HepG2 (cell line): ENCODE measurements around the gene SNX9. TPM values are rescaled to one million over a fixed set of nuclear protein-coding genes. Genes with fewer than 3 reads are reported as not detected.
A peak's percentile ranks its signal among the peaks of the same experiment; 100 is the strongest.

ENCODE experiments used
- AKAP8 ChIP-seq: sonication (generic); formaldehyde crosslinking; IDR thresholded peaks from 2 replicates; pipeline ENCODE4 v1.5.1; 2020; ENCODE audit warnings: mild to moderate bottlenecking, missing genetic modification reagents
- CEBPB ChIP-seq: IDR thresholded peaks from 2 replicates; pipeline ENCODE4 v1.6.1; 2011; ENCODE audit warnings: low read depth, low read length, improper control_type of control experiment, borderline replicate concordance
- DNMT3B ChIP-seq: conservative IDR thresholded peaks from 2 replicates; pipeline ENCODE4 v1.6.1; 2016; ENCODE audit warnings: missing biosample characterization, control low read depth
- FOXA3 ChIP-seq: IDR thresholded peaks from 2 replicates; pipeline ENCODE4 v1.6.1; 2016; ENCODE audit warnings: missing genetic modification reagents, missing compliant biosample characterization
- FOXM1 ChIP-seq: sonication (generic); formaldehyde crosslinking; IDR thresholded peaks from 2 replicates; pipeline ENCODE4 v1.5.0; 2020; ENCODE audit warnings: missing genetic modification reagents
- HNRNPL ChIP-seq: fragments of 200-400 bp; formaldehyde crosslinking; IDR thresholded peaks from 2 replicates; pipeline ENCODE4 v1.6.1; 2017; ENCODE audit warnings: mild to moderate bottlenecking, low read depth, low read length
- HOXA5 ChIP-seq: sonication (generic); formaldehyde crosslinking; IDR thresholded peaks from 2 replicates; pipeline ENCODE4 v1.4.0; 2020; ENCODE audit warnings: missing genetic modification reagents
- MAFF ChIP-seq: IDR thresholded peaks from 2 replicates; pipeline ENCODE4 v1.6.1; 2011; ENCODE audit warnings: low read depth, low read length, improper control_type of control experiment
- MIXL1 ChIP-seq: IDR thresholded peaks from 2 replicates; pipeline ENCODE4 v1.6.1; 2016
- MTA1 ChIP-seq: sonication (generic); formaldehyde crosslinking; IDR thresholded peaks from 2 replicates; pipeline ENCODE4 v1.4.0; 2020; ENCODE audit warnings: missing genetic modification reagents, mild to moderate bottlenecking, borderline replicate concordance
- PAF1 ChIP-seq: IDR thresholded peaks from 2 replicates; pipeline ENCODE4 v1.6.1; 2016; ENCODE audit warnings: missing genetic modification reagents, missing compliant biosample characterization
- PRPF4 ChIP-seq: fragments of 200-400 bp; formaldehyde crosslinking; IDR thresholded peaks from 2 replicates; pipeline ENCODE4 v1.6.1; 2016; ENCODE audit warnings: low read length, low read depth; ENCODE audit not compliant: poor library complexity, severe bottlenecking
- SMARCE1 ChIP-seq: fragments of 450-650 bp; IDR thresholded peaks from 2 replicates; pipeline ENCODE4 v1.6.1; 2017; ENCODE audit warnings: borderline replicate concordance
- SP2 ChIP-seq: sonication (generic); formaldehyde crosslinking; IDR thresholded peaks from 2 replicates; pipeline ENCODE4 v1.5.1; 2020; ENCODE audit warnings: mild to moderate bottlenecking, missing genetic modification reagents
- ZC3H4 ChIP-seq: sonication (generic); formaldehyde crosslinking; IDR thresholded peaks from 2 replicates; pipeline ENCODE4 v1.4.0; 2020; ENCODE audit warnings: missing genetic modification reagents, borderline replicate concordance
- ZFP82 ChIP-seq: sonication (generic); formaldehyde crosslinking; IDR thresholded peaks from 2 replicates; pipeline ENCODE4 v1.5.1; 2020; ENCODE audit warnings: mild to moderate bottlenecking, missing genetic modification reagents, borderline replicate concordance
- ZNF331 ChIP-seq: sonication (generic); formaldehyde crosslinking; IDR thresholded peaks from 2 replicates; pipeline ENCODE4 v1.4.0; 2020; ENCODE audit warnings: missing genetic modification reagents
- ZNF468 ChIP-seq: sonication (generic); formaldehyde crosslinking; IDR thresholded peaks from 2 replicates; pipeline ENCODE4 v1.8.0; 2022; ENCODE audit warnings: mild to moderate bottlenecking, moderate library complexity, missing genetic modification reagents
- ZNF7 ChIP-seq: IDR thresholded peaks from 2 replicates; pipeline ENCODE4 v1.6.1; 2016; ENCODE audit warnings: missing biosample characterization, missing genetic modification reagents
- ZNF724P ChIP-seq: sonication (generic); formaldehyde crosslinking; IDR thresholded peaks from 2 replicates; pipeline ENCODE4 v1.8.0; 2022; ENCODE audit warnings: missing genetic modification reagents, borderline replicate concordance
- polyA plus RNA-seq, 8 experiments: library from polyadenylated mRNA; depleted of rRNA in 3 of 8; stranded (reverse) in 7 of 8; unstranded in 1 of 8; fragments of >200 nt; fragmentation: Illumina TruSeq in 4 of 8; extraction: Trizol in 4 of 8; gene quantifications; 2 replicates each; pipeline versions ENCODE4 v1.2.1 to v1.2.3, GENCODE V29; 2011 to 2016; ENCODE audit warnings: low read depth in 4 of 8, missing spikeins in 1 of 8, mixed read lengths in 1 of 8; ENCODE audit not compliant: insufficient read depth in 1 of 8
- total RNA-seq, 5 experiments: library from RNA; depleted of rRNA; stranded (reverse); fragments of >200 nt; fragmentation: Illumina TruSeq; extraction: Trizol; gene quantifications; 2 replicates each; pipeline ENCODE4 v1.2.3, GENCODE V29; 2016; ENCODE audit warnings: low read depth in 1 of 5
- TF ChIP-seq, protein P1 (sequence below): sonication (generic); formaldehyde crosslinking; IDR thresholded peaks from 2 replicates; pipeline ENCODE4 v1.5.1; 2020; ENCODE audit warnings: mild to moderate bottlenecking, missing genetic modification reagents, moderate library complexity
- TF ChIP-seq, protein P2 (sequence below): sonication (generic); formaldehyde crosslinking; IDR thresholded peaks from 2 replicates; pipeline ENCODE4 v1.5.0; 2020; ENCODE audit warnings: missing genetic modification reagents
- TF ChIP-seq, protein P3 (sequence below): sonication (generic); formaldehyde crosslinking; IDR thresholded peaks from 2 replicates; pipeline ENCODE4 v1.4.0; 2020; ENCODE audit warnings: mild to moderate bottlenecking, missing genetic modification reagents, borderline replicate concordance
- TF ChIP-seq, protein P4 (sequence below): sonication (generic); formaldehyde crosslinking; IDR thresholded peaks from 2 replicates; pipeline ENCODE4 v1.4.0; 2020; ENCODE audit warnings: mild to moderate bottlenecking, low read depth, missing genetic modification reagents

The SNX9 gene
- total and polyA plus RNA-seq, 2 of the 13 experiments (the other 11 are each of a cell fraction or from before 2014, with no cell fraction given): 21.9 to 36.0 TPM

DNA sequence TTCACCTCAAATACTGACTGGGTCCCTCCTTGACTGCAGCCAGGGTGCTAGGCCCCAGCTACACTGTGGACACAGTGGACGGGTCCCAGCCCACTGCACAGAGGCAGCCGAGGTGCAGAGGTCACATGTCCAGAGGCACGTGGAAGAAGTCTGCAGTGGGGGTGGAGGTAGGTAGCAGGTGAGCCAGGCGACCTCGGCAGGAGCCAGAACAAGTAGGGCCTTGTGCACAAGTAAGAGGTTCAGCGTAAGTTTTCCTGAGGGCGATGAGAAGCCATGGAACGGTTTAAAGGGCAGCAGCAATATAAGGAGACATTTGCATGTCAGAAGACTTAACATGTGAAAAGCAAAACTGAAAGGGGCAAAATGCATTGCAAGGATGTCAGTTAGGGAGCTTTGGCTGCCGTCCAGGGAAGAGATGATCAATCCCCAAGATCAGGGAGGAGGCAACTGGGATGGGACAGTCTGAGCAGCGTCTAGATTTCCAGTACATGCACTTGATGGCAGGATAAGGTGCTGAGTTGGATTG is 49.7 kb upstream of the SNX9 start (continued):
- TF ChIP-seq, protein P1, sequence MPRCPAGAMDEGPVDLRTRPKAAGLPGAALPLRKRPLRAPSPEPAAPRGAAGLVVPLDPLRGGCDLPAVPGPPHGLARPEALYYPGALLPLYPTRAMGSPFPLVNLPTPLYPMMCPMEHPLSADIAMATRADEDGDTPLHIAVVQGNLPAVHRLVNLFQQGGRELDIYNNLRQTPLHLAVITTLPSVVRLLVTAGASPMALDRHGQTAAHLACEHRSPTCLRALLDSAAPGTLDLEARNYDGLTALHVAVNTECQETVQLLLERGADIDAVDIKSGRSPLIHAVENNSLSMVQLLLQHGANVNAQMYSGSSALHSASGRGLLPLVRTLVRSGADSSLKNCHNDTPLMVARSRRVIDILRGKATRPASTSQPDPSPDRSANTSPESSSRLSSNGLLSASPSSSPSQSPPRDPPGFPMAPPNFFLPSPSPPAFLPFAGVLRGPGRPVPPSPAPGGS (CRISPR knock-in tag): no peak
- TF ChIP-seq ZNF7 (CRISPR knock-in tag) (no peak), PAF1 (CRISPR knock-in tag) (no peak), CEBPB (no peak), FOXA3 (peak; percentile 57), SMARCE1 (no peak), PRPF4 (no peak), ZNF331 (CRISPR knock-in tag) (no peak; the same call in 1 of the 2 replicates), HOXA5 (no peak), AKAP8 (CRISPR knock-in tag) (no peak), DNMT3B (no peak), ZNF468 (no peak), MIXL1 (CRISPR knock-in tag) (no peak), ZC3H4 (no peak), FOXM1 (CRISPR knock-in tag) (no peak), ZNF724P (CRISPR knock-in tag) (no peak), HNRNPL (no peak), SP2 (CRISPR knock-in tag) (no peak), ZFP82 (CRISPR knock-in tag) (no peak), MTA1 (peak; percentile 75; the same call in 1 of the 2 replicates), MAFF (no peak)
- TF ChIP-seq, protein P2, sequence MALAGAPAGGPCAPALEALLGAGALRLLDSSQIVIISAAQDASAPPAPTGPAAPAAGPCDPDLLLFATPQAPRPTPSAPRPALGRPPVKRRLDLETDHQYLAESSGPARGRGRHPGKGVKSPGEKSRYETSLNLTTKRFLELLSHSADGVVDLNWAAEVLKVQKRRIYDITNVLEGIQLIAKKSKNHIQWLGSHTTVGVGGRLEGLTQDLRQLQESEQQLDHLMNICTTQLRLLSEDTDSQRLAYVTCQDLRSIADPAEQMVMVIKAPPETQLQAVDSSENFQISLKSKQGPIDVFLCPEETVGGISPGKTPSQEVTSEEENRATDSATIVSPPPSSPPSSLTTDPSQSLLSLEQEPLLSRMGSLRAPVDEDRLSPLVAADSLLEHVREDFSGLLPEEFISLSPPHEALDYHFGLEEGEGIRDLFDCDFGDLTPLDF (CRISPR knock-in tag): no peak
- TF ChIP-seq, protein P3, sequence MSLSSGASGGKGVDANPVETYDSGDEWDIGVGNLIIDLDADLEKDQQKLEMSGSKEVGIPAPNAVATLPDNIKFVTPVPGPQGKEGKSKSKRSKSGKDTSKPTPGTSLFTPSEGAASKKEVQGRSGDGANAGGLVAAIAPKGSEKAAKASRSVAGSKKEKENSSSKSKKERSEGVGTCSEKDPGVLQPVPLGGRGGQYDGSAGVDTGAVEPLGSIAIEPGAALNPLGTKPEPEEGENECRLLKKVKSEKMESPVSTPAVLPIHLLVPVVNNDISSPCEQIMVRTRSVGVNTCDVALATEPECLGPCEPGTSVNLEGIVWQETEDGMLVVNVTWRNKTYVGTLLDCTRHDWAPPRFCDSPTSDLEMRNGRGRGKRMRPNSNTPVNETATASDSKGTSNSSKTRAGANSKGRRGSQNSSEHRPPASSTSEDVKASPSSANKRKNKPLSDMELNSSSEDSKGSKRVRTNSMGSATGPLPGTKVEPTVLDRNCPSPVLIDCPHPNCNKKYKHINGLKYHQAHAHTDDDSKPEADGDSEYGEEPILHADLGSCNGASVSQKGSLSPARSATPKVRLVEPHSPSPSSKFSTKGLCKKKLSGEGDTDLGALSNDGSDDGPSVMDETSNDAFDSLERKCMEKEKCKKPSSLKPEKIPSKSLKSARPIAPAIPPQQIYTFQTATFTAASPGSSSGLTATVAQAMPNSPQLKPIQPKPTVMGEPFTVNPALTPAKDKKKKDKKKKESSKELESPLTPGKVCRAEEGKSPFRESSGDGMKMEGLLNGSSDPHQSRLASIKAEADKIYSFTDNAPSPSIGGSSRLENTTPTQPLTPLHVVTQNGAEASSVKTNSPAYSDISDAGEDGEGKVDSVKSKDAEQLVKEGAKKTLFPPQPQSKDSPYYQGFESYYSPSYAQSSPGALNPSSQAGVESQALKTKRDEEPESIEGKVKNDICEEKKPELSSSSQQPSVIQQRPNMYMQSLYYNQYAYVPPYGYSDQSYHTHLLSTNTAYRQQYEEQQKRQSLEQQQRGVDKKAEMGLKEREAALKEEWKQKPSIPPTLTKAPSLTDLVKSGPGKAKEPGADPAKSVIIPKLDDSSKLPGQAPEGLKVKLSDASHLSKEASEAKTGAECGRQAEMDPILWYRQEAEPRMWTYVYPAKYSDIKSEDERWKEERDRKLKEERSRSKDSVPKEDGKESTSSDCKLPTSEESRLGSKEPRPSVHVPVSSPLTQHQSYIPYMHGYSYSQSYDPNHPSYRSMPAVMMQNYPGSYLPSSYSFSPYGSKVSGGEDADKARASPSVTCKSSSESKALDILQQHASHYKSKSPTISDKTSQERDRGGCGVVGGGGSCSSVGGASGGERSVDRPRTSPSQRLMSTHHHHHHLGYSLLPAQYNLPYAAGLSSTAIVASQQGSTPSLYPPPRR: no peak; the same call in 1 of the 2 replicates
- TF ChIP-seq, protein P4, sequence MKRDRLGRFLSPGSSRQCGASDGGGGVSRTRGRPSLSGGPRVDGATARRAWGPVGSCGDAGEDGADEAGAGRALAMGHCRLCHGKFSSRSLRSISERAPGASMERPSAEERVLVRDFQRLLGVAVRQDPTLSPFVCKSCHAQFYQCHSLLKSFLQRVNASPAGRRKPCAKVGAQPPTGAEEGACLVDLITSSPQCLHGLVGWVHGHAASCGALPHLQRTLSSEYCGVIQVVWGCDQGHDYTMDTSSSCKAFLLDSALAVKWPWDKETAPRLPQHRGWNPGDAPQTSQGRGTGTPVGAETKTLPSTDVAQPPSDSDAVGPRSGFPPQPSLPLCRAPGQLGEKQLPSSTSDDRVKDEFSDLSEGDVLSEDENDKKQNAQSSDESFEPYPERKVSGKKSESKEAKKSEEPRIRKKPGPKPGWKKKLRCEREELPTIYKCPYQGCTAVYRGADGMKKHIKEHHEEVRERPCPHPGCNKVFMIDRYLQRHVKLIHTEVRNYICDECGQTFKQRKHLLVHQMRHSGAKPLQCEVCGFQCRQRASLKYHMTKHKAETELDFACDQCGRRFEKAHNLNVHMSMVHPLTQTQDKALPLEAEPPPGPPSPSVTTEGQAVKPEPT (CRISPR knock-in tag): no peak
